Liver (tissue), 9 donors: ENCODE measurements around the gene NLGN1. TPM values are rescaled to one million over a fixed set of nuclear protein-coding genes. Genes with fewer than 3 reads are reported as not detected.

Experiments used
- DNase-seq: peaks from one replicate; pipeline ENCODE4 v3.0.0-alpha.2; 2017; ENCODE audit warnings: low spot score
- H3K27ac ChIP-seq, 2 donors: one replicate each; pipeline ENCODE4 v1.7.0; 2013; ENCODE audit warnings: inconsistent platforms in 2 of 2, low read length in 2 of 2, control low read depth in 1 of 2, low read depth in 1 of 2, mild to moderate bottlenecking in 1 of 2
- H3K27me3 ChIP-seq, 4 donors: one replicate each; pipeline versions ENCODE4 v1.6.1 to v1.7.0; 2013; ENCODE audit warnings: low read length in 3 of 4, inconsistent platforms in 1 of 4, mild to moderate bottlenecking in 1 of 4, moderate library complexity in 1 of 4; ENCODE audit not compliant: control insufficient read depth in 4 of 4, insufficient read depth in 4 of 4
- H3K36me3 ChIP-seq, 4 donors: one replicate each; pipeline versions ENCODE4 v1.6.1 to v1.7.0; 2013; ENCODE audit warnings: low read length in 3 of 4, mild to moderate bottlenecking in 3 of 4, low read depth in 1 of 4, moderate library complexity in 1 of 4; ENCODE audit not compliant: control insufficient read depth in 4 of 4, insufficient read depth in 3 of 4
- H3K4me1 ChIP-seq, 4 donors: one replicate each; pipeline versions ENCODE4 v1.6.1 to v1.7.0; 2013; ENCODE audit warnings: low read length in 3 of 4, mild to moderate bottlenecking in 3 of 4, moderate library complexity in 1 of 4; ENCODE audit not compliant: control insufficient read depth in 4 of 4, insufficient read depth in 4 of 4
- H3K4me3 ChIP-seq, 3 donors: one replicate each; pipeline versions ENCODE4 v1.6.1 to v1.7.0; 2013; ENCODE audit warnings: low read length in 3 of 3, control low read depth in 1 of 3, low read depth in 1 of 3, mild to moderate bottlenecking in 1 of 3
- H3K9ac ChIP-seq, 2 donors: one replicate each; pipeline ENCODE4 v1.7.0; 2013; ENCODE audit warnings: low read length in 2 of 2, mild to moderate bottlenecking in 2 of 2, moderate library complexity in 2 of 2, control low read depth in 1 of 2, low read depth in 1 of 2
- H3K9me3 ChIP-seq, 4 donors: one replicate each; pipeline versions ENCODE4 v1.6.1 to v1.7.0; 2013; ENCODE audit warnings: low read length in 3 of 4; ENCODE audit not compliant: control insufficient read depth in 4 of 4
- CTCF ChIP-seq: fragments of 150-350 bp; IDR thresholded peaks from 2 replicates; pipeline ENCODE4 v1.5.1; 2017; ENCODE audit warnings: improper control_type of control experiment, low read depth, low read length; ENCODE audit not compliant: missing input control
- FOXA1 ChIP-seq: IDR thresholded peaks from 2 replicates; pipeline ENCODE4 v1.6.1; 2016; ENCODE audit warnings: antibody characterized with exemption
- FOXA2 ChIP-seq: IDR thresholded peaks from 2 replicates; pipeline ENCODE4 v1.6.1; 2016; ENCODE audit warnings: antibody characterized with exemption
- GABPA ChIP-seq, 2 donors: IDR thresholded peaks in 1 of 2; conservative IDR thresholded peaks in 1 of 2; 2 replicates each; pipeline ENCODE4 v1.6.1; 2016; ENCODE audit warnings: antibody characterized with exemption in 2 of 2, mild to moderate bottlenecking in 1 of 2, moderate library complexity in 1 of 2
- HNF4A ChIP-seq, 2 donors: conservative IDR thresholded peaks; 2 replicates each; pipeline ENCODE4 v1.6.1; 2016; ENCODE audit warnings: antibody characterized with exemption in 2 of 2, mild to moderate bottlenecking in 2 of 2
- HNF4G ChIP-seq: IDR thresholded peaks from 2 replicates; pipeline ENCODE4 v1.6.1; 2016; ENCODE audit warnings: antibody characterized with exemption
- MAX ChIP-seq: IDR thresholded peaks from 2 replicates; pipeline ENCODE4 v1.6.1; 2016; ENCODE audit warnings: antibody characterized with exemption
- NR2F2 ChIP-seq: IDR thresholded peaks from 2 replicates; pipeline ENCODE4 v1.6.1; 2016; ENCODE audit warnings: antibody characterized with exemption
- RAD21 ChIP-seq, 2 donors: IDR thresholded peaks; 2 replicates each; pipeline ENCODE4 v1.6.1; 2016; ENCODE audit warnings: antibody characterized with exemption in 2 of 2, mild to moderate bottlenecking in 2 of 2
- REST ChIP-seq: IDR thresholded peaks from 2 replicates; pipeline ENCODE4 v1.6.1; 2016; ENCODE audit warnings: antibody characterized with exemption, mild to moderate bottlenecking
- RXRA ChIP-seq, 2 donors: IDR thresholded peaks; 2 replicates each; pipeline ENCODE4 v1.6.1; 2017 to 2018; ENCODE audit warnings: antibody characterized with exemption in 2 of 2, mild to moderate bottlenecking in 1 of 2
- SP1 ChIP-seq: IDR thresholded peaks from 2 replicates; pipeline ENCODE4 v1.6.1; 2018; ENCODE audit warnings: antibody characterized with exemption, mild to moderate bottlenecking
- TAF1 ChIP-seq: conservative IDR thresholded peaks from 2 replicates; pipeline ENCODE4 v1.6.1; 2016; ENCODE audit warnings: antibody characterized with exemption, mild to moderate bottlenecking
- ZBTB33 ChIP-seq: IDR thresholded peaks from 2 replicates; pipeline ENCODE4 v1.6.1; 2016; ENCODE audit warnings: antibody characterized with exemption
- WGBS: extraction: QIAGEN DNeasy Blood & Tissue Kit; methylation state at CpG from one replicate; pipeline ENCODE4 v1.1.7; 2013; 5-methylcytosine and 5-hydroxymethylcytosine counted together
- polyA plus RNA-seq, 2 donors: library from polyadenylated mRNA; stranded (reverse) in 1 of 2; unstranded in 1 of 2; fragments of 200-250 nt in 1 of 2; fragments of >200 nt in 1 of 2; fragmentation: Nextera tagmentation in 1 of 2; extraction: Ambion mirVana in 1 of 2; gene quantifications; one replicate each; pipeline versions ENCODE4 v1.2.1 to v1.2.3, GENCODE V29; 2013 to 2015
- total RNA-seq, 2 donors: library from RNA; depleted of rRNA; stranded (reverse); fragments of >200 nt; gene quantifications; one replicate each; pipeline ENCODE4 v1.2.3, GENCODE V29; 2014
- donor health status: healthy.
- donor health status: healthy.
- donor health status: healthy.
- donor health status: healthy.
- donor health status: healthy.

NLGN1 gene
- total and polyA plus RNA-seq, 4 donors, result 0.02 to 0.67 (median 0.37) TPM; not detected in 1

- Histone ChIP-seq H3K4me1 (no peaks in the 10 kb centered on the region), H3K9me3 (peaks cover 0 to 4% (median 0%) of the 10 kb centered on the region in 4 donors), H3K27ac (no peak overlapping the region), H3K36me3 (no peaks in the 10 kb centered on the region), H3K4me3 (no peak overlapping the region), H3K9ac (no peak overlapping the region), H3K27me3 (no peaks in the 10 kb centered on the region)
- 82% methylated on average over 3 of the region's 3 CpGs for WGBS
- TF ChIP-seq FOXA1 (no peak), REST (no peak), FOXA2 (no peak), ZBTB33 (no peak), CTCF (no peak), RAD21 (IDR thresholded peaks at IDR 0.05) (no peak), RXRA (IDR thresholded peaks at IDR 0.05) (no peak), NR2F2 (no peak), SP1 (no peak), MAX (no peak), HNF4G (no peak)
- no peak for DNase-seq
These were observed 305.0 kb downstream of the NLGN1 start for GRCh38 chr3:173702561-173702960.

GRCh38 chr3:173703771-173704170, 306.2 kb downstream of the NLGN1 start:
- no peaks in the 10 kb centered on the region for H3K4me1 ChIP-seq
- no peaks in the 10 kb centered on the region for H3K36me3 ChIP-seq
- no peak overlapping the region for H3K4me3 ChIP-seq
- H3K9me3 ChIP-seq, result peaks cover 0 to 4% (median 0%) of the 10 kb centered on the region in 4 donors
- H3K9ac ChIP-seq, result no peak overlapping the region
- WGBS, result 68% methylated on average over 3 of the region's 3 CpGs
- H3K27ac ChIP-seq, result no peak overlapping the region
- TF ChIP-seq CTCF, result no peak
- no peak for TF ChIP-seq HNF4A (conservative IDR thresholded peaks at IDR 0.05)
- no peak for TF ChIP-seq REST
- TF ChIP-seq SP1, result no peak
- TF ChIP-seq GABPA (IDR thresholded peaks at IDR 0.05 in 1 of 2, conservative IDR thresholded peaks at IDR 0.05 in 1 of 2), result no peak
- TF ChIP-seq TAF1, result no peak
- TF ChIP-seq ZBTB33, result no peak
- no peaks in the 10 kb centered on the region for H3K27me3 ChIP-seq
- DNase-seq, result no peak
